ENCODE data around the gene AKAP14. TPM values are rescaled to one million over a fixed set of nuclear protein-coding genes. Genes with fewer than 3 reads are reported as not detected.

AKAP14 gene
- total RNA-seq = not detected in 2 replicates

DNA sequence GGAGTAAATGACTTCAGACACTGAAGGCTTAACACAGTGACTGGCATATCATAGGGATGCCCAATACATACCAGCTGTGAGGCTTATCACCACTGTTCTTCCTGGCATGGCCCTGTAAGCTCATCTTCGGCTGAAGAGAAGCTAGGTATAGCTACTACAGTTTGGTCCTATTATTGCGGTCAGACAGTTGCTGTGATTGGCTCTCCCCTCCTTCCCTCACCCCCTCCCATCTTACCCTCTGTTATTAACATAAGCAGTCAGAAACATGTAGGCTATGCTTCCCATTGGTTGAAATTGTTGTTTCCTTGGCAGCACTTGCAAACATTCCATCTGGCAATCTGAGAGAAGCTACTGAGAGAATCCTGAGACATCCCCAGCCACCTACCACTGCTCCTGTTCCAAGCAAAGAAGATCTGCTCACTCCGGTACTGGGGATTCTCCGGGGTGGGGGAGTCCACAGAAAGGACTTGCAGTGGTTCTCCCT is at the start of gene AKAP14:
Gene AKAP14 (plus strand): TSS at position 51 of the 484 bp plus-strand sequence. CDS start 7,331 bp downstream, outside the sequence.

DNA sequence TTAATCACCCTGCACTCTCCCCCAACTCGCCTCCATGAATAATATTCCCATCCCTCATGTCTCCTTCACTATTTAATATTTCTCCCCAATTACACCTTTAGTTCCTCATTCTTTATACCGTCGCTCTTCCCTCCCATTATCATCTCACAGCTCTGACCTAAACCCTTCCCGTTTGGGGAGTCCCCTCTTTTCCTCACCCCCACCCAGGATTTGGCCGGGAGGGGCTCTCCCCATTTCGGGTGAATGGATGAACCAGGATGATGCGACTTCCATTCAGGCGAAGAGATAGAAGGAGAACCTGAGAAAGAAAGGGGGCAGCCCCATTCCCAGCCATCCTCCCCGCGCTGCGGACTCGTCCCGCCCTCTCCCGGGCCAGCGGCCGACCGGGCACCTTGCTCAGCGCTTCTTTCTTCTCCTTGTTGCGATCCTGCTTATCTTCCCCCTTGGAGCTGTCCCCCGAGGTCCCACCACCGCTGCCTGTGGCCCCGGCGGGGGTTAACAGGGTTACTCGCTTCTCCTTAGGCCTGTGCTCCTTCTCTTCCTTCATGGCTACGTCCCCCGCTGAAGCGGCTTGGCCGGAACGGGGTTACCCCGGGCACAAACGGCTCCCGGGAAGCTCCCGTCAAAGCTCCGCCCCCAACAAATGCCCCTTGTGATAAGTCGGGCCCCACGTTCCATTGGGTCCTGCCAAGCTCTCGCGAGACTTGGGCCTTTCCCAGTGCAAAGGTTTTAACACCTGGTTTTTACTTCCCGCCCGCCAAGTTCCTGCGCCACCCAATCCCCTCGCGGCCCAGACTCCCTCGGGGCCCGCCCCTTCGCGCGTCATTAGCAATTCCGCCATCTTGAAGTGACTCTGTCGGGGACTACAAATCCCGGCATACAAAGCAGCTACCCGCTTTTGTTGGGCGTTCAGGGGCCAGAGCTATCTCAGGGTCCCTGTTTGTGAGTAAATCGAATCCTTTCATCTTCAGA is 43.0 kb upstream of the AKAP14 start, which contains the start of gene UPF3B:
Gene UPF3B (minus strand): TSS at position 582 of the 972 bp plus-strand sequence. CDS start 35 bp downstream, at position 547.

DNA sequence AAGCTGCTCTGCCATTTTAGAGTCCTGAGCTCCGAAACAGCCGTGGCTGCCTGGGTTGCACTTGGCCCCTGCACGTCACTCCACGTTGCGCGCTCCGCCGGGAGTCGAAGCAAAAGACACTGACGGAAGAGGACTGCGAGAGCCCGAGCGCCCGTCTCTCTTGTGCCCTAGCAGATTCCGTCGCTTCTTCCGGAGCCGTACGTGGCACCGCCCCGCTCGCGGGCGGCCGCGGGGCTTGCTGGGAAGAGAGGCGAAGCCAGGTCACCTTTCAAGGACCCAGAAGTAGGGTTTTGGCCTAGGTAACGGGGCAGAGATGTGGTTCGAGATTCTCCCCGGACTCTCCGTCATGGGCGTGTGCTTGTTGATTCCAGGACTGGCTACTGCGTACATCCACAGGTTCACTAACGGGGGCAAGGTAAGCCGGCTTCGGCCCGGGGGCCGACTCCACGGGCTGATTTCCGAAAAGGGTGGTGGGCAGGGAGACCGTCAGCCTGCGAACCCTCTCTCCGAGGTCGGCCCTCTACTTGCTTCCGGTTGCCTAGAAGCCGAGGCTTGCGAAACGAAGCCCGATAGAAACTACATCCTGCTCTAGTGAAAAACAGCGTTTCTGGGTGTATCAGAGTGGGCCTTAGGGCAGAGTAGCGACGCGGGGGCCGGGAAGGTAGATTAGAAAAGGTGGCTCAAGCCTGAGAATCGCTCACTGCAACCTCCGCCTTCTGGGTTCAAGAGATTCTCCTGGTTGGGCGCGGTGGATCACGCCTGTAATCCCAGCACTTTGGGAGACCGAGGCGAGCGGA is 23.9 kb upstream of the AKAP14 start, which contains the start of the genes NDUFA1 and RNF113A:
Gene NDUFA1 (plus strand): TSS at position 234 of the 797 bp plus-strand sequence. CDS start 80 bp downstream, at position 314.
Gene RNF113A (minus strand): TSS at position 135 of the 797 bp plus-strand sequence. CDS start 120 bp downstream, at position 15.

DNA sequence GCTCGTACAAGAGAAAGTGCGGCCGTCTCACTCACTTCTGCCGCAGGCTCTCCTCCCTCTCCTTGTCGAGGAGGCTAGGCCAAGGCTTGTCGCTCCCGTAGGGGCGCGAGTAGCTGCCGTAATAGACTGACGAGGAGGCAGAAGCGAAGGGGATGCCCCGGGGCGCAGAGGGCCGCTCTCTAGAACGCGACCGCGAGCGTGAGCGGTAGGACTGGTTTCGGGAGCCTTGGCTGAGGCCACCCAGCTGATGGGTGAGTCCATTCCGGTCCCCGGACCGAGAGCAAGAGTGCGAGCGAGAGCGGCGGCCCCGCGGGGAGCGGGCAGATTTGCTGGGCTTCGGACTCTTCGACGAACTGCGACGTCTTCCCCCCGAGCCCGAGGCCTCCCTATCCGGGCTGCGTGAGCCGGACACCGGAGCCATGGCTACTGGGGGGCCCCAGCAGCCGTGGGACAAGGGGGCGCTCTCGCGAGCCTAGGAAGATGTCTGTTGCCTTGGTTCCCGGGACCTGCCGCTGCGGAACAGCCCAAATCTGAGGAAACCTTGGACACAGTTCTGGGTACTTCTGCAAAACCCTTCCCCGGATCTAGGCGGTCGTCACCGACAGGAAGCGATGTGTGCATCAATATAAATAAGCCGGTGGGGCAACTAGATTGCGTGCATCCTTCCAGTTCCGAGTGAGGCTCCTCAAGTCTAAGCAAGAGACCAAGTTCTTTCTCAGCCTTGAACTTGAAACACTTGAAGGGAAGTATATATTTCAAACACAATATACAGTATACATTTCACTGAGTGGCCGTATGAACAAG is 47.7 kb downstream of the AKAP14 start, which contains the start of gene NKAP:
Gene NKAP (minus strand): TSS at position 567 of the 804 bp plus-strand sequence. CDS start 146 bp downstream, at position 421.

Other genes starting within 250 kb of the AKAP14 start
- 5.6 and 8.0 TPM in 2 replicates for gene SEPTIN6, start 202.7 kb upstream of the AKAP14 start, total RNA-seq
- gene SOWAHD, start 137.3 kb upstream of the AKAP14 start, total RNA-seq = 0.07 and 0.19 TPM in 2 replicates
- 3,943 and 6,438 TPM in 2 replicates for gene RPL39, start 104.3 kb upstream of the AKAP14 start, total RNA-seq
- 3.4 and 4.5 TPM in 2 replicates for gene UPF3B, start 42.9 kb upstream of the AKAP14 start, total RNA-seq
- 13.1 and 13.6 TPM in 2 replicates for gene RNF113A, start 24.2 kb upstream of the AKAP14 start, total RNA-seq
- 76.0 and 98.8 TPM in 2 replicates for gene NDUFA1, start 24.1 kb upstream of the AKAP14 start, total RNA-seq
- gene NKAP, start 47.9 kb downstream of the AKAP14 start, total RNA-seq = 4.3 and 6.0 TPM in 2 replicates
- gene RHOXF2B, start 181.8 kb downstream of the AKAP14 start, total RNA-seq = not detected in 2 replicates
- gene RHOXF1, start 220.0 kb downstream of the AKAP14 start, total RNA-seq = not detected in 2 replicates